Heart left ventricle (tissue), 13 donors: ENCODE measurements around the gene SMAD7.

ENCODE experiments used
- CTCF ChIP-seq, 12 donors: fragments of 200-600 bp; sonication (generic) in 4 of 12; IDR thresholded peaks; one replicate each; pipeline versions ENCODE4 v1.5.0 to v1.8.0; 2018 to 2022; ENCODE audit warnings: antibody characterized with exemption in 12 of 12, mild to moderate bottlenecking in 5 of 12
- POLR2A ChIP-seq, 2 donors: fragments of 450-650 bp; IDR thresholded peaks; one replicate each; pipeline ENCODE4 v1.6.1; 2017; ENCODE audit warnings: antibody characterized with exemption in 2 of 2, mild to moderate bottlenecking in 2 of 2, moderate library complexity in 2 of 2
- donor health status: ischemic (EF 13 %, LVEDD 7.1; RV severe dilation, severe dysfunction).
- donor health status: DM: no; HTN: yes; CAD: no.
- donor health status: DM: no; HTN: no; CAD: no.
- donor health status: ischemic (EF 25% LVEDD 6.9; RV normal size, moderate dysfunction).
- donor health status: ischemic (EF 25% LVEDD 5.7; RV mildly dilated, moderate dysfunction).
- donor health status: ischemic (EF 35%, LVEDD 5.7; RV mildly dilated, moderate dysfunction).
- donor health status: nonischemic (EF 11% LVEDD 7.7; RV severe dilation, severe dysfunction).
- donor health status: DM: yes; HTN: yes; CAD: no.
- donor health status: PGD.
- donor health status: ischemic (EF 29% LVEDD 5.4; RV normal size, mild dysfunction).
- donor health status: nonischemic (EF 23%, LVEDD 6.1; RV moderate dilation, normal function).

- no peak for TF ChIP-seq CTCF (IDR thresholded peaks at IDR 0.05)
- no peak for TF ChIP-seq POLR2A (IDR thresholded peaks at IDR 0.05)
Observed at GRCh38 chr18:48904091-48904490, 46.7 kb downstream of the SMAD7 start.
